Measurements from ENCODE around the gene LIAS. TPM values are rescaled to one million over a fixed set of nuclear protein-coding genes. Genes with fewer than 3 reads are reported as not detected.
"Not testable (repeated sequence)": the region's sequence is repeated elsewhere in the genome, so short reads cannot be mapped to it uniquely, and the experiment has no call there.

LIAS gene
- total RNA-seq, 3 donors from 2014 or later: 10.6 to 17.9 (median 13.1) TPM

- peaks cover 13% of the 10 kb centered on the region for H3K36me3 ChIP-seq
- TF ChIP-seq POLR2A (IDR thresholded peaks at IDR 0.05) (no peak), POLR2AphosphoS5 (IDR thresholded peaks at IDR 0.05) (no peak)
- TF ChIP-seq, protein P1, sequence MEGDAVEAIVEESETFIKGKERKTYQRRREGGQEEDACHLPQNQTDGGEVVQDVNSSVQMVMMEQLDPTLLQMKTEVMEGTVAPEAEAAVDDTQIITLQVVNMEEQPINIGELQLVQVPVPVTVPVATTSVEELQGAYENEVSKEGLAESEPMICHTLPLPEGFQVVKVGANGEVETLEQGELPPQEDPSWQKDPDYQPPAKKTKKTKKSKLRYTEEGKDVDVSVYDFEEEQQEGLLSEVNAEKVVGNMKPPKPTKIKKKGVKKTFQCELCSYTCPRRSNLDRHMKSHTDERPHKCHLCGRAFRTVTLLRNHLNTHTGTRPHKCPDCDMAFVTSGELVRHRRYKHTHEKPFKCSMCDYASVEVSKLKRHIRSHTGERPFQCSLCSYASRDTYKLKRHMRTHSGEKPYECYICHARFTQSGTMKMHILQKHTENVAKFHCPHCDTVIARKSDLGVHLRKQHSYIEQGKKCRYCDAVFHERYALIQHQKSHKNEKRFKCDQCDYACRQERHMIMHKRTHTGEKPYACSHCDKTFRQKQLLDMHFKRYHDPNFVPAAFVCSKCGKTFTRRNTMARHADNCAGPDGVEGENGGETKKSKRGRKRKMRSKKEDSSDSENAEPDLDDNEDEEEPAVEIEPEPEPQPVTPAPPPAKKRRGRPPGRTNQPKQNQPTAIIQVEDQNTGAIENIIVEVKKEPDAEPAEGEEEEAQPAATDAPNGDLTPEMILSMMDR (IDR thresholded peaks at IDR 0.05): no peak
- H3K4me1 ChIP-seq: no peaks in the 10 kb centered on the region
- intact Hi-C loops (cut with DNase I; ENCODE audit: low total_unique reads): no loop called here
- H3K4me3 ChIP-seq: no peak overlapping the region
- DNase-seq (ENCODE audit: low spot score in 2 of 2): no peak
- H3K27me3 ChIP-seq: no peaks in the 10 kb centered on the region
- H3K9me3 ChIP-seq: no peaks in the 10 kb centered on the region
- H3K27ac ChIP-seq: no peak overlapping the region
Measured at GRCh38 chr4:39505581-39505980, 46.7 kb downstream of the LIAS start.

DNA sequence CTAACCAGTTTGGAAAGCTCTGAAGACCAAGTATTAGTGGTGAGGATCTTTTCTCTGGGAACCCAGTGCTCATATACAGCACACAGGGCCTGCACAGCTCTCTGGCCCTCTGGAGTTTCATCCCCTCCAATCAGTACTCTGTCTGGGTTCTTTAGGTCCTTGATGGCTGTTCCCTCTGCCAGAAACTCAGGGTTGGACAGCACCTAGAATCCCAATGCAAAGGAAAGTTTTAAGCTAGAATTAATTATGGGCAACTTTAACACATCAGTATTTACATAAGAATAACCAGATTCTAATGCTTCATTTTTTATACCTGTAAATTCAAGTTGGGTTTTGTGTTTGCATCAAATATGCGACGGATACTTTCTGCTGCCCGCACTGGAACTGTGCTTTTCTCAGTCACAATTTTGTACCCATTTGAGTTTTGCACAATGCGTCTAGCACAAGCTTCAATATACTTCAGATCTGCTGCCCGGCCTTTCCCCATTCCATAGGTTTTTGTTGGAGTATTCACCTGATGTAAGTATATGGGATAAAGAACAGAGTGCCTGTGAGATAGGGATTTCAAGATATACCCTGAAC is 51.6 kb downstream of the LIAS start:
- no peaks in the 10 kb centered on the region for H3K4me1 ChIP-seq
- TF ChIP-seq POLR2AphosphoS5 (IDR thresholded peaks at IDR 0.05): no peak
- no peak for TF ChIP-seq POLR2A (IDR thresholded peaks at IDR 0.05)
- no peak overlapping the region for H3K4me3 ChIP-seq
- H3K27ac ChIP-seq: no peak overlapping the region
- intact Hi-C loops (cut with DNase I; ENCODE audit: low total_unique reads): no loop called here
- no peak for DNase-seq (ENCODE audit: low spot score in 2 of 2)
- no peaks in the 10 kb centered on the region for H3K9me3 ChIP-seq
- H3K27me3 ChIP-seq: no peaks in the 10 kb centered on the region
- no peaks in the 10 kb centered on the region for H3K36me3 ChIP-seq

DNA sequence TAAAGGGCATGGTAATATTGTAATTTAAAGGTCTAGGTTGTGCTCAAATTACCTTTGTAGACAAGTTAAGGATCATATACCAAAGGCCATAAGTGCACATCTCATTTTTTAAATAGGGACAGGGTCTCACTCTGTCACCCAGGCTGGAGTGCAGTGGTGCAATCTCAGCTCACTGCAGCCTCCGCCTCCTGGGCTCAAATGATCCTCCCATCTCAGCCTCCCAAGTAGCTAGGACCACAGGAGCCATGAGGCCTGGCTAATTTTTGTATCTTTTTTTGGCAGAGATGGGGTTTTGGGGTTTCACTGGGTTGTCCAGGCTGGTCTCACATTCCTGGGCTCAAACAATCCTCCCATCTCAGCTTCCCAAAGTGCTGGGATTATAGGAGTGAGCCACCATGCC is 55.4 kb downstream of the LIAS start:
- H3K27ac ChIP-seq; H3K36me3 ChIP-seq; DNase-seq (ENCODE audit: low spot score in 2 of 2); H3K4me3 ChIP-seq; intact Hi-C loops (cut with DNase I; ENCODE audit: low total_unique reads); H3K27me3 ChIP-seq; H3K4me1 ChIP-seq; H3K9me3 ChIP-seq: not testable (repeated sequence)

- intact Hi-C loops (cut with DNase I; ENCODE audit: low total_unique reads): no loop called here
- Histone ChIP-seq H3K4me1 (no peaks in the 10 kb centered on the region), H3K27me3 (no peaks in the 10 kb centered on the region), H3K4me3 (no peak overlapping the region), H3K36me3 (no peaks in the 10 kb centered on the region), H3K27ac (no peak overlapping the region), H3K9me3 (no peaks in the 10 kb centered on the region)
- TF ChIP-seq, protein P1 (IDR thresholded peaks at IDR 0.05): no peak
- TF ChIP-seq POLR2AphosphoS5 (IDR thresholded peaks at IDR 0.05): no peak
- no peak for TF ChIP-seq POLR2A (IDR thresholded peaks at IDR 0.05)
- no peak for DNase-seq (ENCODE audit: low spot score in 2 of 2)
Measured at GRCh38 chr4:39514888-39515401, 56.1 kb downstream of the LIAS start.

- H3K27me3 ChIP-seq; H3K36me3 ChIP-seq; H3K4me1 ChIP-seq; DNase-seq (ENCODE audit: low spot score in 2 of 2); H3K27ac ChIP-seq; intact Hi-C loops (cut with DNase I; ENCODE audit: low total_unique reads); H3K4me3 ChIP-seq; H3K9me3 ChIP-seq: not testable (repeated sequence)
Measured at GRCh38 chr4:39515669-39516401, 57.0 kb downstream of the LIAS start.

GRCh38 chr4:39516407-39516966 is 57.6 kb downstream of the LIAS start:
- no peak overlapping the region for H3K4me3 ChIP-seq
- TF ChIP-seq POLR2A (IDR thresholded peaks at IDR 0.05) (no peak), POLR2AphosphoS5 (IDR thresholded peaks at IDR 0.05) (no peak)
- TF ChIP-seq, protein P1 (IDR thresholded peaks at IDR 0.05): no peak
- no peak for DNase-seq (ENCODE audit: low spot score in 2 of 2)
- H3K27me3 ChIP-seq: no peaks in the 10 kb centered on the region
- H3K36me3 ChIP-seq: no peaks in the 10 kb centered on the region
- intact Hi-C loops (cut with DNase I; ENCODE audit: low total_unique reads): no loop called here
- no peaks in the 10 kb centered on the region for H3K4me1 ChIP-seq
- H3K9me3 ChIP-seq: no peaks in the 10 kb centered on the region
- no peak overlapping the region for H3K27ac ChIP-seq
